ENCODE measurements around the gene LRRC71.

The LRRC71 gene

GRCh38 chr1:156927215-156928042 is 7.0 kb downstream of the LRRC71 start:
- H3K4me3 ChIP-seq (ENCODE audit: low read length), result peak overlapping the region; percentile 46
- no peak overlapping the region for H3K9ac ChIP-seq (ENCODE audit: low read length)
- H3K4me1 ChIP-seq (ENCODE audit: control insufficient read depth, insufficient read depth, low read length), result peaks cover 4% of the 10 kb centered on the region
- no peaks in the 10 kb centered on the region for H3K36me3 ChIP-seq (ENCODE audit: control insufficient read depth, insufficient read depth, low read length)
- no peak overlapping the region for H3K27ac ChIP-seq (ENCODE audit: low read depth, low read length)
- H3K27me3 ChIP-seq (ENCODE audit: control insufficient read depth, insufficient read depth, low read length), result peaks cover 47% of the 10 kb centered on the region

GRCh38 chr1:156928043-156928602 is 7.7 kb downstream of the LRRC71 start:
- H3K9ac ChIP-seq (ENCODE audit: low read length), result no peak overlapping the region
- peaks cover 4% of the 10 kb centered on the region for H3K4me1 ChIP-seq (ENCODE audit: control insufficient read depth, insufficient read depth, low read length)
- no peak overlapping the region for H3K27ac ChIP-seq (ENCODE audit: low read depth, low read length)
- H3K36me3 ChIP-seq (ENCODE audit: control insufficient read depth, insufficient read depth, low read length), result no peaks in the 10 kb centered on the region
- no peak overlapping the region for H3K4me3 ChIP-seq (ENCODE audit: low read length)
- peaks cover 42% of the 10 kb centered on the region for H3K27me3 ChIP-seq (ENCODE audit: control insufficient read depth, insufficient read depth, low read length)

GRCh38 chr1:156929596-156930238 is 9.3 kb downstream of the LRRC71 start:
- Histone ChIP-seq H3K4me3 (ENCODE audit: low read length) (no peak overlapping the region), H3K27me3 (ENCODE audit: control insufficient read depth, insufficient read depth, low read length) (peaks cover 30% of the 10 kb centered on the region), H3K9ac (ENCODE audit: low read length) (no peak overlapping the region), H3K36me3 (ENCODE audit: control insufficient read depth, insufficient read depth, low read length) (no peaks in the 10 kb centered on the region), H3K27ac (ENCODE audit: low read depth, low read length) (no peak overlapping the region), H3K4me1 (ENCODE audit: control insufficient read depth, insufficient read depth, low read length) (peaks cover 4% of the 10 kb centered on the region)

- Histone ChIP-seq H3K4me1 (ENCODE audit: control insufficient read depth, insufficient read depth, low read length) (peaks cover 4% of the 10 kb centered on the region), H3K9ac (ENCODE audit: low read length) (no peak overlapping the region), H3K27me3 (ENCODE audit: control insufficient read depth, insufficient read depth, low read length) (peaks cover 22% of the 10 kb centered on the region), H3K4me3 (ENCODE audit: low read length) (no peak overlapping the region), H3K27ac (ENCODE audit: low read depth, low read length) (no peak overlapping the region), H3K36me3 (ENCODE audit: control insufficient read depth, insufficient read depth, low read length) (no peaks in the 10 kb centered on the region)
Measured at GRCh38 chr1:156930483-156930882, 10.1 kb downstream of the LRRC71 start.

GRCh38 chr1:156931211-156931952 is 10.9 kb downstream of the LRRC71 start:
- Histone ChIP-seq H3K27ac (ENCODE audit: low read depth, low read length) (no peak overlapping the region), H3K36me3 (ENCODE audit: control insufficient read depth, insufficient read depth, low read length) (no peaks in the 10 kb centered on the region), H3K4me3 (ENCODE audit: low read length) (peak overlapping the region; percentile 43), H3K9ac (ENCODE audit: low read length) (no peak overlapping the region), H3K27me3 (ENCODE audit: control insufficient read depth, insufficient read depth, low read length) (peaks cover 20% of the 10 kb centered on the region), H3K4me1 (ENCODE audit: control insufficient read depth, insufficient read depth, low read length) (peaks cover 4% of the 10 kb centered on the region)

- Histone ChIP-seq H3K27ac (ENCODE audit: low read depth, low read length) (no peak overlapping the region), H3K9ac (ENCODE audit: low read length) (no peak overlapping the region), H3K4me1 (ENCODE audit: control insufficient read depth, insufficient read depth, low read length) (peaks cover 4% of the 10 kb centered on the region), H3K27me3 (ENCODE audit: control insufficient read depth, insufficient read depth, low read length) (peaks cover 16% of the 10 kb centered on the region), H3K4me3 (ENCODE audit: low read length) (peak overlapping the region; percentile 43), H3K36me3 (ENCODE audit: control insufficient read depth, insufficient read depth, low read length) (peaks cover 2% of the 10 kb centered on the region)
Measured at GRCh38 chr1:156931974-156932710, 11.7 kb downstream of the LRRC71 start.

- Histone ChIP-seq H3K27ac (ENCODE audit: low read depth, low read length) (no peak overlapping the region), H3K4me3 (ENCODE audit: low read length) (no peak overlapping the region), H3K27me3 (ENCODE audit: control insufficient read depth, insufficient read depth, low read length) (peaks cover 8% of the 10 kb centered on the region), H3K4me1 (ENCODE audit: control insufficient read depth, insufficient read depth, low read length) (peaks cover 4% of the 10 kb centered on the region), H3K36me3 (ENCODE audit: control insufficient read depth, insufficient read depth, low read length) (peaks cover 7% of the 10 kb centered on the region), H3K9ac (ENCODE audit: low read length) (no peak overlapping the region)
Measured at GRCh38 chr1:156933136-156933535, 12.7 kb downstream of the LRRC71 start.

GRCh38 chr1:156935505-156936128 is 15.2 kb downstream of the LRRC71 start:
- Histone ChIP-seq H3K4me3 (ENCODE audit: low read length) (no peak overlapping the region), H3K36me3 (ENCODE audit: control insufficient read depth, insufficient read depth, low read length) (peaks cover 18% of the 10 kb centered on the region), H3K4me1 (ENCODE audit: control insufficient read depth, insufficient read depth, low read length) (peaks cover 4% of the 10 kb centered on the region)

GRCh38 chr1:156936191-156936590 is 15.8 kb downstream of the LRRC71 start:
- H3K27ac ChIP-seq (ENCODE audit: low read depth, low read length), result no peak overlapping the region
- H3K9ac ChIP-seq (ENCODE audit: low read length), result no peak overlapping the region
- peaks cover 19% of the 10 kb centered on the region for H3K36me3 ChIP-seq (ENCODE audit: control insufficient read depth, insufficient read depth, low read length)
- H3K4me1 ChIP-seq (ENCODE audit: control insufficient read depth, insufficient read depth, low read length), result peaks cover 4% of the 10 kb centered on the region
- H3K4me3 ChIP-seq (ENCODE audit: low read length), result no peak overlapping the region
- no peaks in the 10 kb centered on the region for H3K27me3 ChIP-seq (ENCODE audit: control insufficient read depth, insufficient read depth, low read length)

More at GRCh38 chr1:156935505-156936128, 15.2 kb downstream of the LRRC71 start:
- Histone ChIP-seq H3K27me3 (ENCODE audit: control insufficient read depth, insufficient read depth, low read length) (peaks cover under 1% of the 10 kb centered on the region), H3K27ac (ENCODE audit: low read depth, low read length) (no peak overlapping the region), H3K9ac (ENCODE audit: low read length) (no peak overlapping the region)

- H3K4me1 ChIP-seq (ENCODE audit: control insufficient read depth, insufficient read depth, low read length), result no peaks in the 10 kb centered on the region
- peaks cover 23% of the 10 kb centered on the region for H3K36me3 ChIP-seq (ENCODE audit: control insufficient read depth, insufficient read depth, low read length)
- H3K4me3 ChIP-seq (ENCODE audit: low read length), result no peak overlapping the region
- no peak overlapping the region for H3K27ac ChIP-seq (ENCODE audit: low read depth, low read length)
- H3K9ac ChIP-seq (ENCODE audit: low read length), result no peak overlapping the region
- H3K27me3 ChIP-seq (ENCODE audit: control insufficient read depth, insufficient read depth, low read length), result no peaks in the 10 kb centered on the region
Measured at GRCh38 chr1:156936721-156937220, 16.3 kb downstream of the LRRC71 start.

GRCh38 chr1:156937883-156938282 is 17.5 kb downstream of the LRRC71 start:
- Histone ChIP-seq H3K4me1 (ENCODE audit: control insufficient read depth, insufficient read depth, low read length) (no peaks in the 10 kb centered on the region), H3K4me3 (ENCODE audit: low read length) (no peak overlapping the region), H3K27me3 (ENCODE audit: control insufficient read depth, insufficient read depth, low read length) (no peaks in the 10 kb centered on the region), H3K36me3 (ENCODE audit: control insufficient read depth, insufficient read depth, low read length) (peaks cover 32% of the 10 kb centered on the region), H3K27ac (ENCODE audit: low read depth, low read length) (no peak overlapping the region), H3K9ac (ENCODE audit: low read length) (no peak overlapping the region)

Measured in rectal smooth muscle tissue (tissue), 1 donor.